BJ (cell line): ENCODE results near the gene R3HDM2. TPM values are rescaled to one million over a fixed set of nuclear protein-coding genes. Genes with fewer than 3 reads are reported as not detected.

Experiments used
- CTCF ChIA-PET: fragments of 350-600 bp; formaldehyde crosslinking; extraction: SDS; loops from one replicate; lab custom pipeline; 2021; ENCODE audit warnings: antibody characterized with exemption, inconsistent platforms; lab: Yijun Ruan, JAX
- POLR2A ChIA-PET: fragments of 300-600 bp; sonication (Branson Sonifier 250); formaldehyde crosslinking; extraction: SDS; loops from one replicate; lab custom pipeline; 2021; ENCODE audit warnings: antibody characterized with exemption; lab: Charles Lee
- DNase-seq: peaks from one replicate; pipeline ENCODE4 v3.0.0-alpha.2; 2011; ENCODE audit warnings: low read depth
- H3K27me3 ChIP-seq: 2 replicates; pipeline ENCODE4 v1.6.0; 2011; ENCODE audit warnings: low read length; ENCODE audit not compliant: control insufficient read depth, insufficient read depth
- H3K36me3 ChIP-seq: 2 replicates; pipeline ENCODE4 v1.5.1; 2011; ENCODE audit warnings: low read length; ENCODE audit not compliant: control insufficient read depth, insufficient read depth
- H3K4me3 ChIP-seq: 2 replicates; pipeline ENCODE4 v1.5.1; 2011; ENCODE audit warnings: low read depth, mild to moderate bottlenecking, control low read depth, low read length
- CTCF ChIP-seq: IDR thresholded peaks from 2 replicates; pipeline ENCODE4 v1.5.1; 2011; ENCODE audit warnings: low read depth, mild to moderate bottlenecking, control low read depth, inconsistent platforms, low read length, moderate library complexity; ENCODE audit not compliant: insufficient read depth
- polyA plus RNA-seq: library from polyadenylated mRNA; depleted of rRNA; stranded (reverse); fragments of >200 nt; gene quantifications from 2 replicates; pipeline ENCODE4 v1.2.3, GENCODE V29; 2011

R3HDM2 gene
- polyA plus RNA-seq, 1 experiment, result 27.4 TPM

- ChIA-PET CTCF (no interaction called here), POLR2A (no interaction called here)
- TF ChIP-seq CTCF, result no peak
- H3K27me3 ChIP-seq, result no peaks in the 10 kb centered on the region
- peaks cover 1% of the 10 kb centered on the region; the same call in 1 of the 2 replicates for H3K36me3 ChIP-seq
- H3K4me3 ChIP-seq, result no peak overlapping the region
- no peak for DNase-seq
These were observed 35.7 kb downstream of the R3HDM2 start for GRCh38 chr12:57395121-57395520.

GRCh38 chr12:57390174-57390573 lies 40.7 kb downstream of the R3HDM2 start:
- no peak for TF ChIP-seq CTCF
- Histone ChIP-seq H3K4me3 (no peak overlapping the region), H3K27me3 (no peaks in the 10 kb centered on the region), H3K36me3 (peaks cover 1% of the 10 kb centered on the region; the same call in 1 of the 2 replicates)
- DNase-seq, result no peak
- ChIA-PET POLR2A (no interaction called here), CTCF (interaction anchor here (0.8 to 1.5 kb wide), 4 partner anchors 62 to 127 kb away, joined by 3 to 5 read pairs (median 4); no protein-coding TSS in a partner anchor)

- H3K36me3 ChIP-seq, result peaks cover 1% of the 10 kb centered on the region; the same call in 1 of the 2 replicates
- CTCF ChIA-PET, result interaction anchor here (0.9 to 1.5 kb wide), 6 partner anchors 12 to 80 kb away, joined by 3 to 5 read pairs (median 4); no protein-coding TSS in a partner anchor
- POLR2A ChIA-PET, result interaction anchor here (0.6 to 1.0 kb wide), 2 partner anchors 41 to 146 kb away, joined by 3 read pairs; no protein-coding TSS in a partner anchor
- no peak overlapping the region for H3K4me3 ChIP-seq
- TF ChIP-seq CTCF, result no peak
- no peaks in the 10 kb centered on the region for H3K27me3 ChIP-seq
- DNase-seq, result peak; percentile 63
These were observed 41.8 kb downstream of the R3HDM2 start for GRCh38 chr12:57389033-57389432.

GRCh38 chr12:57388425-57388824 lies 42.4 kb downstream of the R3HDM2 start:
- DNase-seq, result no peak
- Histone ChIP-seq H3K27me3 (no peaks in the 10 kb centered on the region), H3K4me3 (no peak overlapping the region), H3K36me3 (peaks cover 1% of the 10 kb centered on the region; the same call in 1 of the 2 replicates)
- no peak for TF ChIP-seq CTCF
- ChIA-PET POLR2A (interaction anchor here (1.0 kb wide), 1 partner anchor 42 kb away, joined by 3 read pairs; no protein-coding TSS in a partner anchor), CTCF (interaction anchor here (0.6 to 1.1 kb wide), 3 partner anchors 9 to 19 kb away, joined by 3 to 4 read pairs (median 3); no protein-coding TSS in a partner anchor)

GRCh38 chr12:57386187-57386720 lies 44.6 kb downstream of the R3HDM2 start:
- ChIA-PET CTCF (interaction anchor here (1.0 to 1.6 kb wide), 3 partner anchors 14 to 66 kb away, joined by 3 to 5 read pairs (median 4); no protein-coding TSS in a partner anchor), POLR2A (no interaction called here)
- no peak for DNase-seq
- no peaks in the 10 kb centered on the region for H3K27me3 ChIP-seq
- H3K36me3 ChIP-seq, result no peaks in the 10 kb centered on the region
- H3K4me3 ChIP-seq, result no peak overlapping the region
- no peak for TF ChIP-seq CTCF
